SK-N-SH (cell line): ENCODE data around the gene SYT14. TPM values are rescaled to one million over a fixed set of nuclear protein-coding genes. Genes with fewer than 3 reads are reported as not detected.

ENCODE experiments used
- CTCF ChIA-PET: fragments of 300-600, 350-600 bp; formaldehyde crosslinking; extraction: SDS; loops from one replicate; lab custom pipeline; 2021; lab: Yijun Ruan, JAX
- POLR2A ChIA-PET: fragments of 350-600 bp; sonication (Branson Sonifier 250); formaldehyde crosslinking; extraction: SDS; loops from one replicate; lab custom pipeline; 2020; ENCODE audit warnings: antibody characterized with exemption, inconsistent platforms; lab: Yijun Ruan, JAX
- DNase-seq: peaks from one replicate; pipeline ENCODE4 v3.0.0; 2012
- H2AFZ ChIP-seq: fragments of 200-600 bp; sonication (generic); 2 replicates; pipeline ENCODE4 v1.8.1; 2016; ENCODE audit warnings: antibody characterized with exemption, mild to moderate bottlenecking, low read depth
- H3F3A ChIP-seq: fragments of 200-600 bp; sonication (generic); replicated peaks from 2 replicates; pipeline ENCODE3; 2016; ENCODE audit warnings: antibody characterized with exemption, mild to moderate bottlenecking; ENCODE audit not compliant: insufficient read depth
- H3K27ac ChIP-seq, 2 experiments: fragments of 200-500 bp in 1 of 2; fragments of 200-600 bp in 1 of 2; sonication (Bioruptor generic) in 1 of 2; sonication (generic), shearing (Covaris generic) in 1 of 2; 2 replicates each; pipeline versions ENCODE4 v1.5.1 to v1.6.1; 2014 to 2016; ENCODE audit warnings: low read depth in 2 of 2, inconsistent platforms in 1 of 2, low read length in 1 of 2, mild to moderate bottlenecking in 1 of 2, mixed read lengths in 1 of 2
- H3K27me3 ChIP-seq: fragments of 200-600 bp; sonication (generic), shearing (Covaris generic); 2 replicates; pipeline ENCODE4 v1.6.1; 2016; ENCODE audit warnings: mixed run types; ENCODE audit not compliant: insufficient read depth
- H3K36me3 ChIP-seq, 2 experiments: fragments of 200-500 bp in 1 of 2; fragments of 200-600 bp in 1 of 2; sonication (Bioruptor generic) in 1 of 2; sonication (generic) in 1 of 2; replicated peaks in 1 of 2; 2 replicates each; pipeline versions ENCODE3 to v1.5.1; 2014 to 2016; ENCODE audit warnings: low read length in 1 of 2, mild to moderate bottlenecking in 1 of 2; ENCODE audit not compliant: insufficient read depth in 2 of 2, control insufficient read depth in 1 of 2
- H3K4me1 ChIP-seq, 2 experiments: fragments of 200-500 bp in 1 of 2; fragments of 200-600 bp in 1 of 2; sonication (Bioruptor generic) in 1 of 2; sonication (generic), shearing (Covaris generic) in 1 of 2; 2 replicates each; pipeline versions ENCODE4 v1.5.1 to v1.6.1; 2014 to 2016; ENCODE audit warnings: low read depth in 1 of 2, low read length in 1 of 2, mixed run types in 1 of 2; ENCODE audit not compliant: insufficient read depth in 2 of 2, control insufficient read depth in 1 of 2
- H3K4me2 ChIP-seq: fragments of 200-600 bp; sonication (generic), shearing (Covaris generic); 2 replicates; pipeline ENCODE4 v1.6.1; 2017; ENCODE audit warnings: mixed run types
- H3K4me3 ChIP-seq, 2 experiments: fragments of 200-500 bp in 1 of 2; fragments of 200-600 bp in 1 of 2; sonication (Bioruptor generic) in 1 of 2; sonication (generic), shearing (Covaris generic) in 1 of 2; 2 replicates each; pipeline versions ENCODE4 v1.5.1 to v1.8.1; 2014 to 2016; ENCODE audit warnings: low read depth in 2 of 2, inconsistent platforms in 1 of 2, low read length in 1 of 2, mild to moderate bottlenecking in 1 of 2, mixed read lengths in 1 of 2, moderate library complexity in 1 of 2
- H3K79me2 ChIP-seq: fragments of 200-600 bp; sonication (generic); 2 replicates; pipeline ENCODE4 v1.8.1; 2017; ENCODE audit warnings: mild to moderate bottlenecking; ENCODE audit not compliant: insufficient read depth
- H3K9ac ChIP-seq: fragments of 200-600 bp; sonication (generic); 2 replicates; pipeline ENCODE4 v1.6.1; 2017; ENCODE audit warnings: mixed run types
- H3K9me2 ChIP-seq: fragments of 200-600 bp; sonication (generic); 2 replicates; pipeline ENCODE4 v1.6.1; 2017; ENCODE audit warnings: mixed run types
- H3K9me3 ChIP-seq: fragments of 200-600 bp; sonication (generic); 2 replicates; pipeline ENCODE4 v1.6.1; 2017; ENCODE audit warnings: mixed run types, mild to moderate bottlenecking, moderate library complexity
- H4K20me1 ChIP-seq: fragments of 200-600 bp; sonication (generic); 2 replicates; pipeline ENCODE4 v1.6.1; 2017; ENCODE audit warnings: mild to moderate bottlenecking, mixed run types; ENCODE audit not compliant: insufficient read depth
- CHD2 ChIP-seq: fragments of 150-350 bp; IDR thresholded peaks from 2 replicates; pipeline ENCODE4 v1.6.1; 2018; ENCODE audit warnings: low read length; ENCODE audit not compliant: partially characterized antibody
- CTCF ChIP-seq: fragments of 200-600 bp; sonication (generic); IDR thresholded peaks from 2 replicates; pipeline ENCODE4 v1.6.1; 2017; ENCODE audit warnings: antibody characterized with exemption, mild to moderate bottlenecking, moderate library complexity
- ELF1 ChIP-seq: IDR thresholded peaks from 2 replicates; pipeline ENCODE4 v1.4.0; 2012
- EP300 ChIP-seq, 2 experiments: IDR thresholded peaks; 2 replicates each; pipeline versions ENCODE4 v1.4.0 to v1.6.1; 2012; ENCODE audit warnings: borderline replicate concordance in 1 of 2, low read depth in 1 of 2, low read length in 1 of 2
- FOSL2 ChIP-seq: IDR thresholded peaks from 2 replicates; pipeline ENCODE4 v1.4.0; 2012; ENCODE audit warnings: low read depth, mild to moderate bottlenecking, moderate library complexity, borderline replicate concordance
- FOXJ3 ChIP-seq: sonication (generic); formaldehyde crosslinking; IDR thresholded peaks from 2 replicates; pipeline ENCODE4 v1.5.1; 2020; ENCODE audit warnings: mild to moderate bottlenecking, missing genetic modification reagents
- GABPA ChIP-seq: IDR thresholded peaks from 2 replicates; pipeline ENCODE4 v1.4.0; 2012; ENCODE audit warnings: low read depth, mild to moderate bottlenecking
- GATA2 ChIP-seq: sonication (generic); formaldehyde crosslinking; IDR thresholded peaks from 2 replicates; pipeline ENCODE4 v1.5.0; 2020; ENCODE audit warnings: mild to moderate bottlenecking, missing genetic modification reagents
- POLR2AphosphoS5 ChIP-seq: IDR thresholded peaks from 2 replicates; pipeline ENCODE4 v1.6.1; 2012; ENCODE audit warnings: low read depth, low read length
- RFX5 ChIP-seq: IDR thresholded peaks from 2 replicates; pipeline ENCODE4 v1.6.1; 2012; ENCODE audit warnings: mild to moderate bottlenecking, improper control_type of control experiment, low read length
- SIN3A ChIP-seq: IDR thresholded peaks from 2 replicates; pipeline ENCODE4 v1.6.1; 2012; ENCODE audit warnings: low read depth, mild to moderate bottlenecking, low read length, moderate library complexity, borderline replicate concordance
- ZBTB33 ChIP-seq: IDR thresholded peaks from 2 replicates; pipeline ENCODE4 v1.4.0; 2012; ENCODE audit warnings: low read depth, borderline replicate concordance
- WGBS: methylation state at CpG from one replicate; pipeline ENCODE4 v1.1.6; 2017; ENCODE audit warnings: low lambda C conversion rate; 5-methylcytosine and 5-hydroxymethylcytosine counted together
- polyA plus RNA-seq, 3 experiments: library from polyadenylated mRNA; depleted of rRNA; stranded (reverse); fragments of >200 nt; gene quantifications; 2 replicates each; pipeline ENCODE4 v1.2.3, GENCODE V29; 2012

SYT14 gene
- polyA plus RNA-seq, 1 of the 3 experiments (the other 2 are of a cell fraction): 1.2 TPM

GRCh38 chr1:209956116-209956515, 18.1 kb downstream of the SYT14 start (continued):
- TF ChIP-seq CTCF (no peak), SIN3A (no peak), GABPA (no peak), FOXJ3 (CRISPR knock-in tag) (no peak), ZBTB33 (no peak), FOSL2 (no peak), RFX5 (no peak), ELF1 (no peak), GATA2 (CRISPR knock-in tag) (no peak), POLR2AphosphoS5 (no peak)

- WGBS: 91% methylated on average over 2 of the region's 2 CpGs
- no peak overlapping the region for H3K4me2 ChIP-seq
- H4K20me1 ChIP-seq: no peaks in the 10 kb centered on the region
- ChIA-PET POLR2A (no interaction called here), CTCF (interaction anchor here (1.1 to 1.2 kb wide), 3 partner anchors 30 to 99 kb away, joined by 3 to 5 read pairs (median 3); no protein-coding TSS in a partner anchor)
- DNase-seq: no peak
- no peak overlapping the region for H3K9ac ChIP-seq
- H3K9me3 ChIP-seq: no peaks in the 10 kb centered on the region
- peaks cover 13% of the 10 kb centered on the region for H3F3A ChIP-seq
- H3K4me1 ChIP-seq: no peaks in the 10 kb centered on the region
- H3K36me3 ChIP-seq: peaks cover 11 to 34% of the 10 kb centered on the region in 2 experiments
- TF ChIP-seq SIN3A: no peak
- no peak for TF ChIP-seq EP300 (IDR thresholded peaks at IDR 0.05; ENCODE audit: borderline replicate concordance in 1 of 2, low read depth in 1 of 2, low read length in 1 of 2)
- TF ChIP-seq CHD2: no peak
- no peaks in the 10 kb centered on the region for H3K27me3 ChIP-seq
- peaks cover 8% of the 10 kb centered on the region for H3K79me2 ChIP-seq
- no peaks in the 10 kb centered on the region for H3K9me2 ChIP-seq
- H3K27ac ChIP-seq: no peak overlapping the region
- H2AFZ ChIP-seq: no peak overlapping the region
- no peak overlapping the region for H3K4me3 ChIP-seq
Measured at GRCh38 chr1:209959623-209960022, 21.6 kb downstream of the SYT14 start.

- Histone ChIP-seq H3K9ac (no peak overlapping the region), H3K27ac (no peak overlapping the region), H3K27me3 (no peaks in the 10 kb centered on the region)
- 66% methylated on average over 2 of the region's 2 CpGs for whole genome bisulfite sequencing
- no peak for DNase-seq
- no peak for TF ChIP-seq SIN3A
- TF ChIP-seq, all 33 proteins: peak for 0
- H3K4me1 ChIP-seq: no peaks in the 10 kb centered on the region
- H3K9me3 ChIP-seq: no peaks in the 10 kb centered on the region
- no peaks in the 10 kb centered on the region for H4K20me1 ChIP-seq
- H3K79me2 ChIP-seq: peaks cover 8% of the 10 kb centered on the region
- peaks cover 3 to 24% of the 10 kb centered on the region in 2 experiments for H3K36me3 ChIP-seq
- no peak overlapping the region for H2AFZ ChIP-seq
- POLR2A ChIA-PET: no interaction called here
- no peaks in the 10 kb centered on the region for H3K9me2 ChIP-seq
- CTCF ChIA-PET: interaction anchor here (1.1 to 1.2 kb wide), 2 partner anchors 29 to 80 kb away, joined by 3 to 5 read pairs; no protein-coding TSS in a partner anchor
- H3K4me3 ChIP-seq: no peak overlapping the region
- H3K4me2 ChIP-seq: no peak overlapping the region
- H3F3A ChIP-seq: peaks cover 13% of the 10 kb centered on the region
Measured at GRCh38 chr1:209960926-209961325, 22.9 kb downstream of the SYT14 start.
